Stromal cell of bone marrow (primary cell): ENCODE data around the gene RAP1GAP2.

Source experiments
- DNase-seq: peaks from one replicate; pipeline ENCODE4 v3.0.0-alpha.2; 2012; ENCODE audit warnings: low read depth

RAP1GAP2 gene

DNA sequence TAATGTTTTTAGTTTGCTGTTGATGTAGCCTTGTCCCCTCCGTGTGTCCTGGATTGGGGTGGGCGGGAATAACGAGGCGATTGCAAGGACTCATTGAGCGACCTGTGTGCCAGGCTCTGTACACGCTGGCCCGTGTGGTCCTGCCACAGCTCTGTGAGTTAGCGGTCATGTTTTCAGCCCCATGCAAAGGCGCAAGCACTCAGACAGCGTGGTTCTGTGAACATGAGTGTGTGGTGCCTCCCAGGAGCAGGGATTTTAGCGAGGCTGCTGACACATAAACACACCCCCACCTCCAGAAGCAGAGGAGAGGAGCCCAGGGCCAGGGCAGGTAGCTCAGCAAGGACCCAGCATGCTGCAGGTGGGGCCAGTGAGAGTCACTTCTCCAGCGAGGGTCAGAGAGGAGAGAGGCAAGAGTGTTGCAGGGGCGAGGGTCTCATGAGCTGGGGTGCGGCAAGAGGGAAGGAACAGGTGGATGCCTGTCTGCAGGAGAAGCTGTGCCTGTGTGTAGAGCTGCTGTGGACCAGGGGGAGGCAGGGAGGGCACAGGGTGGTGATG, 151.8 kb downstream of the RAP1GAP2 start:
- DNase-seq: no peak

DNA sequence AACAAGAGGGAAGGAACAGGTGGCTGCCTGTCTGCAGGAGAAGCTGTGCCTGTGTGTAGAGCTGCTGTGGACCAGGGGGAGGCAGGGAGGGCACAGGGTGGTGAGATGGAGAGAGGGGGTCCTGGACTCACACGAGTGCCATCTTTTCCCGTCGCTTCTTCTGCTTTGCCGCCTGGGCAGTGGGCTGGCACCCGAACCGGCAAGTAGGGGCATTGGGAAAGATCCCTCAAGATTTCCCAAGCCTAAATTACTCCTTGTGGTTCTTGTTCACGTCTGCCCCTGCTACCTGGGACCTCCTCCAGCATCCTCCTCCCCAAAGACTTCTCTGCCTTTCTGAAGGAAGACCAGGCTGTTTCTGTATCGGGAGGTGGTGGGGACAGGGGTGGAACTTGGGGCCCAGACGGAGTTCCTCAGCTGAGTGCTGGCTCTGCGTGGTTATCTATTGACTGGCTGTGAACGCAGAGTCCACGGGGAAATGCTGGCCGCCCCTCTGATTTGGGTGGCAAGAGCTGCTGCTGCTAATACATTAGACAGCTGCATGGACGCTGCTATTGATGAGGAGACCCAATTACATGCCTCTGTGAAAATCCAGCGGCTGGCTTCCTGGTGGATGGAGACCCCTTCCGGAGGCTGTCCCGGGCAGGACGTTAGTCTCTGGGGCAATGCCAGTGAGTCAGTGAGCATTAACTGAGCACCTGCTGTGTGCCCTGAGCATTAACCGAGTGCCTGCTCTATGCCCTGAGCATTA, 152.7 kb downstream of the RAP1GAP2 start:
- DNase-seq: no peak

DNA sequence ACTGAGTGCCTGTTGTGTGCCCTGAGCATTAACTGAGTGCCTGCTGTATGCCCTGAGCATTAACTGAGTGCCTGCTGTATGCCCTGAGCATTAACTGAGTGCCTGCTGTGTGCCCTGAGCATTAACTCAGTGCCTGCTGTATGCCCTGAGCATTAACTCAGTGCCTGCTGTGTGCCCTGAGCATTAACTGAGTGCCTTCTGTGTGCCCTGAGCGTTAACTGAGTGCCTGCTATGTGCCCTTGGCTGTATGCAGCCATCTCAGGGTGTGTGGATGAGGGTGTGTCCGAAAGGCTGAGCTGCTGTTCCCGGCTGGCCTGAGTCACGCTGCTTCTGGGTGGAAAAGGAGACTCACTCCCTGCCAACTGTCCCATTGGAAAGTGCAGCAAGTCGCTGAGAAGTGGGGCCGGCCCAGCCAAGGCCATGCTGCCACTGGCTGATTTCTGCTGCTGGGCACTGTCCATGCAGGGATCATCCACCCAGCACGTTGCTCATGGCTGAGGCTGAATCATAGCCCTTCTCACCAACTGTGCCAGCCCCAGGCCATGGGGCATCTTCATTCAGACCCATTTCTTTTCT, 153.3 kb downstream of the RAP1GAP2 start:
- DNase-seq: peak; percentile 76

- no peak for DNase-seq
Observed at GRCh38 chr17:2950846-2951245, 154.6 kb downstream of the RAP1GAP2 start.

GRCh38 chr17:2952174-2952845, 156.1 kb downstream of the RAP1GAP2 start:
- no peak for DNase-seq

GRCh38 chr17:2954898-2955445, 158.7 kb downstream of the RAP1GAP2 start:
- DNase-seq: peak; percentile 82

DNA sequence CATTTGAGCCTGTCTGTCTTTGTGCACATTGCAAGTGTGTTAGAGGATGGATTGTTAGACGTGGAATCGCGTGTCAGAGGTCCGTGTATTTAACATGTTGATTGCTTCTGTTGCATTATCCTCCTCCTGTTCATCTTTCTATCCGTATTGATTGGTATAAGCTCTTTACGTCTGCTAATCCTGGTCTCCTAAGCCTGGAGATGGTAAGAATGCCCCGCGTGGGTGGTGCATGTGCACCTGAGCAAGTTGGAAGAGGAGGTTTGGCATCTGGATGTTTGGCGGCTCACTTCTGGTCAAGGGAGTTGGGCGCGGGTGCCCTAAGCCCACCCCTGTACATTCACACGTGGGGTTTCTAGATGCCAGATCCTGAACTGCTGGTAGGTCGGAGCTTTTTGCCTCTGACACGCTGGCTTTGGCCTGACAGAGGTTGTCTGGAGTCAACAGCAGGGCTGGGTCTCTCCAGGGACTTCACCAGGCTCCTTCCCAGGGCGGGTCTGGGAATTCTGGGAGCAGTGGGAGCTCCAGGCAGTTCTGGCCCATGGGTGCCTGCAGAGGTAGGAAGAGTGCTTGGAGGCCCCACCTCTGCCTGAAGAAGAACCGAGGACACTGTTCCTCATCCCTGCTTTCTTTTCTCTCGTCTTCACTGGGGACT, 159.8 kb downstream of the RAP1GAP2 start:
- DNase-seq: no peak

DNA sequence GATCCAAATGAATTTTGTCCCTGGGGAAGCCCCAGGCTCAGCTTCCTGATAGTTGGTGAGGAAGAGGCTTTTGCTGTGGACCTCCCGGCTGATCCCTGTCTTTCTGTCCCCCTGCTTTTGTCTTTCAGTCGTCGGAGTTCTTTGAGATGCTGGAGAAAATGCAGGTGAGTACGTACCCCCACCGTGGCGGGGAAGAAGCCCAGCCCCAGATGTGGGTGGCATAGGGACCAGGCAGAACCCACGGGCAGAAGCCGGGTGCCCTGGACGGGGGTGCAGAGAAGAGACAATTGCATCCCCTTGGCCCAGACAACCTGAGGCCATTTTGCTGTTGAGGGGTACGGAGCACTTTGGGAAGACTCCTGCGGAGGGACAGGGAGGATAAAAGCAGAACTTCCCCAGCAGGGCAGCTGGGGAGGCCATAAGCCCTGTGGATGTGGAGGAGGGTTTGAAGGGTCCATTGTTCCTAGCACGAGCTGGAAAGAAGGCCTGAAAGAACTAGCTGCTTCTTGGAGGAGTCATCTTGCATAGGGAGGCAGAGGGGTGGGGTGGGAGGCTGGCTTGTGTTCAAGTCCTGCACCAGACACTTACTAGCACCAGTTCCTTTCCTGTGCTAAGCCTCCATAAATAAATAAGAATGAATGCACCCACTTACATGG, 161.5 kb downstream of the RAP1GAP2 start:
- no peak for DNase-seq

DNA sequence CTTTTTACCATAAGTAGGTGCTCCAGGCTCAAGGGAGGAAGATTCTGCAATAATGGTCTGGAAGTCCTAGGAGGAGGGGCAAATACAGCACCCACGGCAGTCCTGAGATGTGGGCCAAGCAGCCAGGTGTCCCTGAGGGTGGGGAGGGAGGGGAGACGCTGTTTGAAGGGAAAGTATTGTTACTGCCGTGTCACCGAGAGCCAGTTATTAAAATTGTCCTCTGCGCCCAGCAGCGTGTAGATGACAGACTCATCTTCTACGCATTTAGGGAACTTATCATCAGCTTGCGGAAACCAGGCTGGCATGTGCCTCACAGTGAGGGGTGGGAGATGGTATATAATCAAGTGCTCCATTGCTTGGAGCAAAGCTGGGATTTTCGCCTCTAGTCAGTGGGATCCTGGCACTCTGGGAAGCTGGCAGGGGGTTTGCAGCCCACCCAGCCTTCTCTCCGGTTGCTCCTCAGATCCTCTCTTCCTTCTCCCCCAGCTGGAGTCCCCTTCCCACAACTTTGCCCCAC, 162.5 kb downstream of the RAP1GAP2 start:
- no peak for DNase-seq

DNA sequence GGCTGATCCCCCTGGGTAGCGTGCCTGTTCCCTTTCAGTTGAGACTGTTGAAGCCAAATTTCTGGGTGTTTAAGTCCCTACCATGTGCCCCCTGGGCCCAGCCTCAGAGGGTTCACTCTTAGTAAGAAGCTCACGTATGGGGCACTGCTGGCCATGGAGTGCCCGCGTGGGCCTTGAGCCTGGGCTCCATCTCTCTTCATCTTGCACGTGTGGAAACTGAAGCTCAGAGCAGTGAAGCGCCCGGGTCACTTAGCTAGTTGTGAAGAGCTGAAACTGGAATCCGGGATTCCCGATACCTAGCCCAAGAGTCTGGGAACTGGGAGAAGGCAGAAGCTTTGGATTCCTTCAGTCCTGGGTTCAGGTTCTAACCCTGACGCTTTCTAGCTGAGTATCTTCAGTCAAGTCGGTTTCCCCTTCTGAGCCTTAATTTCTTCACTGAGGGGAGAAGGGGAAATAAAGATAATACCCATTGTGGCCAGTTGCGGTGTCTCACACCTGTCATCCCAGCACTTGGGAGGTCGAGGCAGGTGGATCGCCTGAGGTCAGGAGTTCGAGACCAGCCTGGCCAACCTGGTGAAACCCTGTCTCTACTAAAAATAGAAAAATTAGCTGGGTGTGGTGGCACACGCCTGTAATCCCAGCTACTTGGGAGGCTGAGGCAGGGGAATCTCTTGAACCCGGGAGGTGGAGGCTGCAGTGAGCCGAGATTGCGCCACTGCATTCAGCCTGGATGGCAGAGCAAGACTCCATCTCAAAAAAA, 163.3 kb downstream of the RAP1GAP2 start:
- DNase-seq: no peak

- DNase-seq: no peak
Observed at GRCh38 chr17:2961446-2961845, 165.2 kb downstream of the RAP1GAP2 start.

- no peak for DNase-seq
Observed at GRCh38 chr17:2962236-2962635, 166.0 kb downstream of the RAP1GAP2 start.

DNA sequence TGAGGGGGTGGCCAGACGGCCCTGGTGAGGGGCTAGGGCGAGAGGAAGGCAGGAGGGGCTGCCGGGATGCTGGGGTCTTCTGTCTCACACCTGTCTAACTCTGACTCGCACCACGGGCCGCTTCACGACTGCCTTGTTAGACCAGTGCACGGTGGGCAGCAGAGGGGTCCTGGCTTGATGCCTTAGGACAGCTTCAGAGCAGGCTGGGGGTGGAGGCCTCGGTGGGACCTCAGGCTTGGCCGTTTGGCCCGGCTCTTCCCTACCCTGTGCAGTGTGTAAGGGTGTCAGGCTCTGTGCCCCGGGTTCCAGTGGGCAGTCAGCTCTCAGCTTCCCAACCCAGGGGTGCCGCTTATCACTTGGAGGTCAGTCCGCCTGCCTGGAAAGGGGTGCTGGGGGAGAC, 166.5 kb downstream of the RAP1GAP2 start:
- DNase-seq: no peak

- no peak for DNase-seq
Observed at GRCh38 chr17:2963332-2964027, 167.2 kb downstream of the RAP1GAP2 start.

- no peak for DNase-seq
Observed at GRCh38 chr17:2964028-2964356, 167.8 kb downstream of the RAP1GAP2 start.

- no peak for DNase-seq
Observed at GRCh38 chr17:2964370-2964769, 168.1 kb downstream of the RAP1GAP2 start.

DNA sequence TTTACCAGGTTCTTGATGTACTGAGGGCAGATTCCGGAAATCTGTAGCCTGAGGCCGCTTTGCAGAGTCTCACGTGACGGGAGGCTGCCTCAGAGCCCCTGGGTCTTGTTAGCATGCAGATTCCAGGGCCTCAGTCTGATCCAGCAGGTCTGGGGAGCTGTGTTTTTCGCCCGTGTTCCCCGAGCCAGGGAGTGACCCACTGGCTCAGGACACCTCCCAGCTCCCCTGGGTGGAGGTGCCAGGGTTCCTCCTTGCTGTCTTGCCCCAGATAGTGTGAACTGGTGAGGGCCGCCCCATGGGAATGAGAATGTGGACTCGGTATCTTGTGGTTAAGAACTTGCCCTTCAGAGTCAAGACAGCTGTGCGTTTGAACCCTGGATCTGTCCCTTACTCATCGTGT, 168.6 kb downstream of the RAP1GAP2 start:
- no peak for DNase-seq

GRCh38 chr17:2965621-2966595, 169.7 kb downstream of the RAP1GAP2 start:
- peak; percentile 17 for DNase-seq

DNA sequence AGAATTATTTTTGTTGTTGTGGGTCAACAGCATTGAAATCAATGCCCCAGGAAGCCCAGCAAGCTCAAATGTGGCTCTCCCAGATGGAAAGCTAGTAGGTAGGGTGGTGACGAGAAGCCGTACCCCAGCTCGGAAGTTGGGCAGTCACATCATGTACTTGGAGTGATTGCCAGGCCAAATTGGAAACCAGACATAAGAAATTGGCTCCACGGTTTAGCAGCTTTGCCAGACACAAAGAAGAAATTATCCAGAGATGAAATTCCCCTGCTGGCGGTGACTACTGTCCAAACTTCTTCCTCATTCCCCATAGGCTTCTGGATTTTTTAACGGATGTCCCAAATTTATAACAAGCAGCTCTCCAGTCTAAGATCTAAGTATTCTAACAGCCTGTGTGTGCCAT, 171.3 kb downstream of the RAP1GAP2 start:
- DNase-seq: no peak
